HG03442 (cell line): ENCODE results near the gene JCAD.

Experiments used
- ATAC-seq: cut with Tn5 transposase; IDR thresholded peaks from one replicate; pipeline ENCODE4 v1.9.1; 2021; ENCODE audit warnings: mild to moderate bottlenecking, moderate library complexity; ENCODE audit not compliant: unreplicated experiment

The JCAD gene

DNA sequence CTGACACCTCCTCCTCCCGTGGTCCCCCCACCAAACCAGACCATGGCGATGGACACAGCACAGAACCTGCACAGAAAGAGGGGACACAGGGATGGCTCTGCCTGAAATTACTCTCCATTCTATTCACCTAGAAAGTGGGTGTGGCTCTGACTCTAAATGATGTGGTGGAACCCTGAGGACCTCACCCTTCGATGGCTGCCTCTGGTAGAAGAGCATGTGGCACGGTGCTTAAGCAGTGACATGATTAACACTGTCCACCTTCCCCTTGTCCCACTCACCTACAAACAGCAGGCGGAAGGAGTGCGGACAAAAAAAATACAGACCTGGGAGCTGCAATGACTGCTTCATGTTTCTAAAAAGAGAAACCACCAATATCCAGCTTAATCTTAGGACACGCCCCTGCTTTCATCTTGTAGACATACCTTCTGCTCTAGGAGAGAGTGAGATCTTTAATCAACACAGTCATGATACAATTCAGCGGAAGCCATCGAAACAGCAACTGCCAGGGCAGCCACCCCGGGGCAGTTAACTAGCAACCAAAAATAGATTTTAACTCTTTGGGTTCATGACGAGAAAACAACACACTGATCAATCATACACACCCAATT, 11.4 kb downstream of the JCAD start:
- ATAC-seq, result no peak

DNA sequence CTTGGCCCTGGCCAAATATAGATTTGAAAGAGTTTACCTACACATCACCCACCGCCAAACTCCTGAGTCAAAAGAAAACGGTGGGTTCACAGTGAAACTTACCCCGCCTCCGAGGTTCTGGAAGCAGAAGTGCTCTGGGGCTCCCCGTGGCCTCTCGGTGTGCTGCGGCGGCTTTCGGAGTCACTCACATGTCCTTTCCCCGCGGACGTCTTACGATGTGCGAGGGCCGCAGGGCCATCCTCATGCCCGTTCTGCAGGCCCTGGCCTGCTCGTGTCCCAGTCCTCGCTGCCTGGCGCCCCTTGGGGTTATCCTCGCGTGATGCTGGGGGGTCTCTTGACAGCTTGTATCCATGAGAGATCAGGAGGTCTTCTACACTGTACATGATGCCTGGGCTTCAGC, 12.0 kb downstream of the JCAD start:
- no peak for ATAC-seq

DNA sequence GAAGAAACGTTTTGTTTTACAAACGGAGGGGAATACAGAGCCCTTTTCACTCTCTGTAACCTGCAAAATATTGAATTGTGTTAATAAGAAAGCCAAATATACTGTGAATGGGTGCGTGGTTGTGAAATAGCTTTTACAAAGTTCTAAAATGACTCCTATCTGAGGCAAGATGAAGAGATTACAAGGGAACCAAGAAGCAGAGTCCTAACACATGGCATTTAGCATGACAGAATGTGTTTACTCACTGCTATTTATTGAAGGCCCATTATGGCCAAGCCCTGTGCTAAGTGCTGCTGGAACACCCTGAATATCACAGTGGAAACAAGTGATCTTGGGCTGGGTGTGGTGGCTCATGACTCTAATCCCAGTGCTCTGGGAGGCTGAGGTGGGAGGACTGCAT, 12.9 kb downstream of the JCAD start:
- ATAC-seq, result no peak

DNA sequence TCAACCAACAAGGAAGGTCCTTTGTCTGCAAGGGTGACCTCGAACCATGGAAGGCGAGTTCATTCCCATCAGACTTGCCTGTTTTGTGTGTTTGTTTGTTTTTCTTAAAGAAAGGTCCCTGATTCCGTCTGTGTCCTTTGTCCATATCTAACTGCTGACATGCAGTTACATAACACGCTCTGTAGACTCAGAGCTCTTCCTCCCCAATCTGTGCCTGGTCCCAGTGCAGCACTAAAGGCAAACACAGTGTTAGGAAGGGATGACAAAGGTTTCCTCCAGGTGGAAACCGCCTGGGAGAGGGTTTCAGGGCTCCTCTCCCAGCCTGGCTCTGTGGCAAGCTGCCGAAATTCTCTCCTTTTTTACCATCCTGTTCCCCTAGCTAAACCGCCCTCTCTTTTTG, 13.4 kb downstream of the JCAD start:
- no peak for ATAC-seq

DNA sequence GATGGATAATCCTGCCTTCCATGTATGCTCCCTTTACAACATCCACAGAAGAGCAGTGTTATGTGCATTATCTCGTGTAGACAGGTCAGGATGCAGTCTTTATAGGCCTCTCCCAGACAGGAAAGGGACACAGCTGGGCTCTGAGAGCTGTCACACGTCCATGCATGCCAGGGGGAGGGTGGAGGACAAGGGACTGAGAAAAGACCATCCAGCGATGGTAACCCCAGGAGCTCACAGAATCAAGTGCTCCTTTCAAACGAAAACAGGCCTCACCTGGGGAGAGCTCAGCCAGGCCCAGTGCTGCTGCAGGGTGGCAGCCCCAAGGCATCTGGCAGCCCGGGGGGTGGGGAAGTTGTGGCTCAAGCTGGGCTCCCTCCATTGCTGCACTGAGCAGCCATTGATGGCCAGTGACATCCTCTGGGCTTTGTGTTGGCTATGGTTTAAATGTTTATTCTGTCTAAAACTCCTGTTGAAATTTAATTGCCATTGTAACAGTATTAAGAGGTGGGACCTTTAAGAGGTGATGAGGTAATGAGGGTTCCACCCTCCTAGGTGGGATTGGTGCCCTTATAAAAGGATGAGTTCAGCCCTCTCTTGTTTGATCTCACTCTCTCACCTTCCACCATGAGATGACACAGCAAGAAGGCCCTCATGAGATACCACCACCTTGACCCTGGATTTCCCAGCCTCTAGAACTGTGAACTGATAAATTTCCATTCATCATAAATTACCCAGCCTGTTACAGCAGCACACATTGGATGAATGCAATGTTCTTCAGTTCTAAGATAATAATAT, 15.7 kb downstream of the JCAD start:
- no peak for ATAC-seq

DNA sequence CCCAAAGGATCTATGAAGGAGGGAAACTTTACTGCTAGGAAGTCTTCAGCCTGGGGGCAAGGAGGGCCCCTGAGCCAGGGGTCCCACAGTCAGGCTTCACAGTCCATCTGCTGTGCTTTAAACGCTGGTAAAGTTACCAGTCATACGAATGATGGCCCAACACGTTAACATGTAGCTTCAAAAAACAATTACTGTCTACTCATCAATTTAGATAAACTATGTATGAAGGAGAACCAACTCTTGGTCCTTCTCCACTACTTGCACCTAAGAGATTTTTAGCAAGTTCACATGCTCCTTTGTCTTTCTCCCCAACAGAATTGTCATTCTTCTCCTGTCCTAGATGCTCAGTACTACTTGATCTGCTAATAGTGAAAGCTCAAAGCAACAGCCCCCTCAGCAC, 16.6 kb downstream of the JCAD start:
- no peak for ATAC-seq

DNA sequence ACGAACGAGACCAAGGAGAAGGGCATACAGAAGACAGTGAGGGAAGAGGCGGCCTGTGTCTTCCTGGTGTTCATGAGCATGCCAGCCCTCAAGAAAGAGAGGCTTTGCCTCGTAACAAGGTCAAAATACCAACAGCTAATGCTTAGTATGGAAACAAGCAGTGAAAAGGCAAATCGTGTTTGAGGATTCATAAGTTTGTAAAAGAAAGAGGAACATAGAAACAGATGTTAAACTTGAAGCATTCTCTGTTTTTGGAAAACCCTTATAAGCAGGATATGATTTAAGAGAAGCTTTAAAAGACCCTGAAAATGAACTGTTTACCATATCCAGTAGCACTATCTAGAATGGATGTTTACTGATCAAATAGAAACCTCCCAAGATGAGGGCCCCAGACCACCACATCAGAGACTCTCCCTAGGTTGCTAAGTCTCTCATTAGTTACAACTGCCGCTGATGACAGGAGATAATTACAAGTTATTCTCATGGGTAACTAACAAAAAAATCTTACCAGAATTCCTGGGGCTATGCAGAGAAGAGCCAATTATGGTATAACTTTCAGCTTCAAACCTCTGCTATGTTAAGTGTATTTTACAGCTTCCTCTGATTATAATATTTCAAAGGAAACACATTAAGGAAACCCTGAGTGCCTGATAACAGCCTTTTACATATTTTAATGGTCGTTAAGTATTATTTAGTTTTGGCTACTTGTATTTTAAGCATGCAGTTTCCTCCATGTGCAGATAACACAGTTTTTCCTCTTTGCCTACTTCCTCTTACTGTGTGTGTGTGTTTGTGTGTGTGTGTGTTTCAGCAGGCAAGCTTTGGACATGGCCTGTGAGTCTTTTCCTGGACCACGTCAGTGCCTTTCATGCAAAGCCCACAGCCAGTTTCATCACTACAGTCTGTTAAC, 17.9 kb downstream of the JCAD start:
- ATAC-seq, result no peak

DNA sequence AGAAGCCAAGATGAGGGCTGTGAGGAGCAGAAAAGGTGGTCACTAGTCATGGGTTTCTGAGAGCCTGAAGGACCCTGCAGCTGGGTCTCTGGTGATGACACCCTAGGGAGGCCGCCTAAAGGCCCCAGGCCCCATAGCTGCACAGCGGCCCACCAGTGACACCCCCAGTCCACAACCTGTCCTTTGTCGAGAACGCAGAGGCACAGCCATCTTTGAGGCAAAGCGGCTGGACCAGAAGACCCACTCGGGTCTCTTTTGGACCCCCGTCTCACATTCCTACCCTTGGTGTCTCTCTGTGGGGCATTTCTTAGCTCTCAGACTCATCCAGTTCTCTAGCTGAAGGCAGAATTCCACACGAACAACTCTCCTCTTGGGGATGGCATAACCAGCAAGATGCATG, 18.8 kb downstream of the JCAD start:
- no peak for ATAC-seq

DNA sequence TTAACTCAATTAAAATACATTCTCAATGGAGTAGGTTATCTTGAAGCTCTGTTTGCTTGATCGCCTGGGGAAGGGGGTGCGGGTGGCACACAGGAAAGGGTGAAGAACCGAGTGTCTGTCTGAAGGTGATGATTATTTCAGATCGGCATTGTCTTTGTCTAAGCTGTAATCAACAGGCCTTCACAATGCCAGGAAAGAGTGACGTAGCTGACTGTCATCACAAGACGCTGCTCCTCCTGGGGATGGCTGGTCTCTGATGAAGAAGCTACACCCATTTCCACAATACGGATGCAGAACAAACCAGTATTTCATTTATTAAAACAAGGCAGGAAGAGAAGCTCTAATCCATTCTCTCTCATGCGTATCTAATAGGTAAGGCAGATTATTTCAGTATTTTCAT, 19.4 kb downstream of the JCAD start:
- ATAC-seq, result no peak

DNA sequence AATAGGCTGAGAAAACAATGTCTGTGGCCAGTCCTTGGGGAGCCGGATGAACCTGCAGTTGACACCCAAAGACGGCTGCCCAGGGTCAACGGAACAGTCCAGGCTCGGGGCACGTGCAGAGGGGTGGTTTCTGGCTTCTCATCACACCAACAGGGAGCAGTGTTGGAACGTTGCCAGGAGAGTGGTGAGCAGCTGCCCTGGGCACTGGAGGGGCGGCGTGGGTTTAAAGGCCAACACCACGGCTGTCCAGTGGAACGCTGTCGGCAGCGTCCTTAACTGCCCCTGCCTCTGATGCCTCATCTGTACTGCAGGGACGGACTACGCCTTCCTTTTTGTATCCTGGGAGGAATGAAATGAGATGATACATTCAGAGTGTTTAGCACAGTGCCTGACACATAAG, 19.8 kb downstream of the JCAD start:
- no peak for ATAC-seq

DNA sequence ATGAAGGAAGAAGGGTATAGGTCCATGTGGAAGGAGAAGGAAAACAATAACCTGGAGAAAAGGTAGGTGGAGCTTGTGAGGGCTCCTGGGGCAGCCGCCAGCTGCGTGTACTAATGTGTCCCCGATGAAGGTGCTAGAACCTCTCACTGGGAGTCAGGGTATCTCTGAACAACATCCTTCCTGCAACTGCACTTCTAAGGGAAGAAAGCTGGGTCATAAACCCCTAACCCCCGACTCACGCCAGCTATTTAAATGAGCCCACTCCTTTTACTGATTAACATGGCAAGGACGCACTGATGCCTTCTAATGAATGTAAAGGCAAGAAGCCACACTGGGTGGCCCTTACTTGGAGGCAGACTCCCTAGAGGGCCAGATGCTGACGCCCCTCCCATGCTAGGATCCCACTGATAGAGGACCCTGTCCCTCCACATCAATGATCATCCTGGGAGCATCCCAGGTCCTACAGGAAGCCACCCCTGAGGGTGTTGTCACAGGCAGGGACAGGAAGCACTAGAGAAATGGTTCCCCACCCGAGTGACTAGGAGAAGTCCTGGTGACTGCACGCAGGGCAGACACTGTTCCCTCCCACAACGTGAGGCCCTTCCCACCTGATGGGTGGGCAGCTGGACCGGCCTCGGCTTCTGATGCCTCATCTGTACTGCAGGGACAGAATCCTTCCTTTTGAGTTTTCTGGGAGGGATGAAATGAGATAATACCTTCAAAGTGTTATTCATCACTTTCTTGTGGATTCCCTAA, 20.4 kb downstream of the JCAD start:
- no peak for ATAC-seq

DNA sequence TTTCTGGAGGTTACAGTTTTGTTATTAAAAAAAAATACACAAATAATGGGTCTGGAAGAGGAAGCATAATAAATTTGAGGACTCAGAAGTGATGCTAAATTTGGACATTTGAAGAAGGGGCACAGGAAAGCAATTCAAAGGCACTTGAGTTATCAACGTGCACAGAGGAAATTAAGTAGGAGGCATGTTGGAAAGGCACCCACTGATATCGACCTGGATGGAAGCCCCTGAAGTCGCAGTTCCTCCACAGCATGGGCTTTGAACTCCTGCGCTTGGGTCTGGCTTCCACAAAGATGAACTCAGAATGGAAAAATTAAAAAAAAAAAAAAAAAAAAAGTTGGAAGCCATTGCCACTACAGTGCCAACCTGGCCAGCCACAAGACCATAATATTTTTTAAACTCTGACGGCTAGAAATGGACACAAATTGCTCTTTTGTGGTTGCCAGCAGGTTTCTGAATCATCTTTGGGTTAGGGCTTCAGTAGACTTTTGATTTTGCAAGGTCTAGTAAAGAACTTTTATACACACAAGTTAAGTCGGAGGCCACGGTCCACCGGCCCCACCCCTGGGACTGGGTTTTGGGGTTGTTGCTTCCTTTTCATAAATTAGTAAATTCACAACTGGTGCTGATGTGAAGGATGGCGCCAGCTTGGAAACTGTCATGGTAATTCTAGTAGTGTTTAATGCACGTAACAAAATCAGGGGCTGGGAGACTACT, 21.6 kb downstream of the JCAD start:
- no peak for ATAC-seq

DNA sequence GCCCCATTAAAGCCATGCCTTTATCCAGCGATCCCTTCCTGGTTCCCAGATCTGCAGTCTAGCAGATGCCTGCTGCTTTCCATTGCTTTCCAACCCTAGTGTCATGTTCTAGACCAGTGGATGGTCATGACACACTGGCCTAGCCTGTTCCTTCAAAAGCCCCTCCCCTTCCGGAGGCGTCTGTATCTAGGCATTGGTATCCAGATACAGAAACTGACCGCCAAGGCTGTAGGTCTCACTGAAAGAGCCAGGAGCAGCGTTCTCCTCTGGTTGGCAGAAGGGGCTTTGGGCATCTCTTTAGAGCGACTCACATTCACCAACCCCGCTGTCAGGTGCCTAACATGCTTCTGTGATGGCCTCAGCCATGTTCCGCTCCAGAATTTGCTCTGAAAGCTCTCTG, 22.6 kb downstream of the JCAD start:
- ATAC-seq, result no peak

DNA sequence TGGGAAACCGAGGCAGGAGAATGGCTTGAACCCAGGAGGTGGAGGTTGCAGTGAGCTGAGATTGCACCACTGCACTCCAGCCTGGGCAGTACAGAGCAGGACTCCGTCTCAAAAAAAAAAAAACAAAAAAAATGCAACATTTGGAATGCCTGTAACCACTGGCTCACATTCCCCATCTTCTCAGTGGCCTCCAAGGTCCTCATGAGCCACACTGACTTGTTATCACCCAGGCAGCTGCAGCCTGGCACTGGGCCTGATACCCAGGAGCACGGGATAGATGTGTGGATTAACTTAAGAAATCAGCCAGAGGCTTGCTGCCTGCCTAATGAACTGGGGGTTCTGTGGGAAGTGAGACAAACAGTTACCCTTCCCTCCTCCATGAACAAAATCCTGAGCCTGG, 23.0 kb downstream of the JCAD start:
- ATAC-seq, result no peak

DNA sequence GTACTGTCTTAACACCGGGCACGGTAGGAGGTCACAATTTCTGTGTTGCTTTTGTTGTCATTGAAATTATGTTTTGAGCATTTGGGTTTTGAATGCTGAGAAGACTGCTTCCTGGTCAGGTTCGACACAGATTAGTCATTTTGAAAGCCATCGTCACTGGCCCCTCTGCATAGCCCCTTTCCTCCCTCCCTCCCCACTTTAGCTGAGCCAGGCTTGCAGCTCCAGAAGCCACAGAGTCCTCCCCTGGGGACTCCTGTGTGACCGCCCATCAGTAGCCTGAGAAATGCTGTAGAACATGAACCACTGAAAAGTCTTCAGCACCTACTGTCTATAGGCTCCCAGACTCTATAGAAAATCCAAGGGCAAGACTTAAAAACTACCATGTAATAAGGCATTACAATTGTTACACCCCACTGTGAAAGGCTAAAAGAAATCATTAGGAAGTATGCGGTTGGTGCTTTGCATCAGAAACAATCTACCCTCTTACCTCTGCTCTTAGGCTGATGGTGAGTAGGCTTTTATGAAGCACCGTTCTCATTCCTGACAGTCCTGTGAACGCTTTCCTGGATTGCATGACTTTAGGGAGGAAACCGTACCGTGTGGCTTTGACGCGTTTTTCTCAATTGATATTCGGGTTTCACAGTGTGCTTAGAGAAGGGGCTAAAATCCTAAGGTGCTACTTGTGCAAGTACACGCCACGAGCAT, 24.8 kb downstream of the JCAD start:
- ATAC-seq, result no peak

DNA sequence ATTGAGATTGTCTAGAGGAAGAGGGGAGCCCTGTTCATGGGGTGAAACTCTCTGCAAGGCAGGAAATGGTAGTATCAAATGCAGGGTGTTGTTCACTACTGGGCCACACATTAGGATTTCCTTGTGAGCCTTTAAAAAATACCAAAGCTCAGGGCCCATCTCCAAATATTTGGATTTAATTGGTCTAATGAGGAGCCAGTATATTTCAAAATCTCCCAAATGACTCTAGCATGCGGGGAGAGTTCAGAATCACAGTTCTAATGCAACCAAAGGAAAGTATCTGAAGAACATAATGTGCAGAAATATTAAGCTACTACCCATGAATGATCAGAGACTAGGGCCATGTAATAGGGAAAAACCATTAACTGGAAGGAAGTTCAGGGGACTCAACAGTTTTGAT, 27.3 kb downstream of the JCAD start:
- no peak for ATAC-seq

DNA sequence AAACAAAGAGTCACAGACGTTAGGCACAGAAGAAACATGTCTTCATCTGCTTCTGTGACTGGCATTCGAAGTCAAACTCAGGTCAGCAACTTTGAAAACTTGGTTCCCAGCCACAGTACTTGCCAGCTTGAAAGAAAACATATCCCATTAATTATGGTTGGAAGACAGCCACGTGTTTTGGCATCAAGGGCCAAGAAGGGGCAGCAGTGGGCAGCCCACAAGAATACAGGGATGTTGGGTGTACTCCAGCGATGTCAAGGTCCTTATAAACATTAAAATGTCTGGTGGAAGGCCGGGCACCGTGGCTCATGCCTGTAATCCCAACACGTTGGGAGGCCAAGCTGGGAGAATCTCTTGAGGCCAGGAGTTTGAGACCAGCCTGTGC, 29.5 kb downstream of the JCAD start:
- ATAC-seq, result no peak

DNA sequence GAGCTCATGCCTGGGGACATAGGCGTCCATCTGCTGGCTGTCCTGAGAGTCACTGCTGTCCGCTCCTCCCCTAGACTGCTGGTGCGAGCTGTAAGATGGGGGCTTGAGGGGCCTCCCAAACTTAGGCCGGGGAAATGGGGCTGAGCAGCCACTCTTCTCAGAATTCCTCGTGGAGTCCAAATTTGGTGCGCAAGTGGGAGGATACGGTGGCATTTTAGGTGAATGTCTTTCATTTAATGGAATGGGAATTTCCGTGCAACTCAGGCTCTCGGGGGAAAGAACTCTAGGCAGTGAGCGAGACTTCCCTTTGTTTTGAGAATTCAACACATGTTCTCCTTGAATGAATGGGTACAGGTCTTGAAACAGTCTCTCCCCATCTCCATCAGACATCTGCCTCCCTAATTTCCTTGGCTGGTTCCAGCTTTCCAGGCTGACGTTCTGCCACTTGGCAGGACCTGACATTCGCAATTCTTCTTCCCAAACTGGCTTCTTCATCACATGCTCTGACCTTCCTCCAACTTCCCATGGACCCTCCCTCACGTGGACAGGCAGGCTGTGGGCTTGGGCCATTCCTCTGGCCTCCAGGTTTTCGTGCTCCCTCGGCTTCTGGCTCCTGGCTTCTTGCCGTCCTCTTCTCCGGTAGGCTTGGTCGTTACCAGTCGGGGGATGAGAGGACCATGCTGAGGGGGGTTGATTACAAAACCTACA, 30.1 kb downstream of the JCAD start:
- no peak for ATAC-seq

DNA sequence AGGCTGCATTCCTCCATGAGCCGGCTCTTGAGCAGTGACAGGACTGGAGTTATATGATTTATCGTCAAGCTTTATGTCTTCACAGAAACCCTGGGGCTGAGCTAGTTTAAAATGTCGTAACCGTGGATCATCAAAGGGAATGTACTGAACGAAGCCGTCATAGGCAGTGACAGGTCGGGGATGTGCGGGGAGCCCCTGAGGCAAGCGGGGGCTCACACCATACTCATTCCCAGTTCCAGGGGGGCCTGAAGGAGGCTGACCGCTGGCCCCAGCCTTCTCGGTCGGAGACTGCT, 30.7 kb downstream of the JCAD start:
- no peak for ATAC-seq
